PC-9 (cell line): ENCODE data around the gene HS3ST3B1.

Source experiments
- EZH2 ChIP-seq: fragments of 200-600 bp; sonication (generic); IDR thresholded peaks from 2 replicates; pipeline ENCODE4 v1.8.0; 2017; ENCODE audit warnings: antibody characterized with exemption, low read depth
- TF ChIP-seq, protein P1 (sequence below): fragments of 200-600 bp; sonication (generic); conservative IDR thresholded peaks from 2 replicates; pipeline ENCODE4 v1.6.1; 2017; ENCODE audit warnings: mixed run types, antibody characterized with exemption, mild to moderate bottlenecking, moderate library complexity

DNA sequence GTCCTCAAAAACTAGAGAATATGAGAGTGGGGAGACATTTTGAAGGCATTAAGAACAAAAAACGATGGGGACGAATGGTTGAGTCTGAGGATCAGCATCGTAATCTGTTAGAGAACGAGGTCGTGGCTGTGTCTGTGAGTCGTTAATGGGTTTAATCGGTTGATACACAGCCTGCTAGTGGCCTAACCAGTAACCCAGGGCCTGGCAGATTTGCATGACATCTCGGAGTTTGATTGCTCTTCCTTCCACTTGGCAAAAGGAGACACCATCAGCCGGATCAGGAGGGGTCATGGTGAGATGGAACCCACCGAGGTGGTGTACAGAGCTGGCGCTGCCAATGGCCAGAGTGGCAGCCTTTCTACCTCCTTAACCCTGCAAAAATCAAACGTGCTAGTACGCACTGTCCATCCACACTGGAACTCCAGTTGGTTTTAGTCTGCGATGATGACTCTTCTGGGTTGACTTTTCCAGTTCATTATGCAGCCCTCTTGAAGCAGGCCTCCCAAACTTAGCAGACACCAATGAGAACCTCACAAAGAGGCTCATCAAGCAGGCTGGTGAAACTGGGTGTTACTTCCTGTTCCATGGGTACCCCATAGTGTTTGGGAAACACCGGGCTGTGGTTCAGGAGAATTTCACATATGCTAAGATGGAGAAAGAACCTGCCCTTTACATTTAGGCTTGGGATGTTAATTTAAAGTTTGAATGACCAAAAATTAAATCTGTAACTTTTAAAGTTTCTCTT lies 4.1 kb downstream of the HS3ST3B1 start:
- TF ChIP-seq, protein P1, sequence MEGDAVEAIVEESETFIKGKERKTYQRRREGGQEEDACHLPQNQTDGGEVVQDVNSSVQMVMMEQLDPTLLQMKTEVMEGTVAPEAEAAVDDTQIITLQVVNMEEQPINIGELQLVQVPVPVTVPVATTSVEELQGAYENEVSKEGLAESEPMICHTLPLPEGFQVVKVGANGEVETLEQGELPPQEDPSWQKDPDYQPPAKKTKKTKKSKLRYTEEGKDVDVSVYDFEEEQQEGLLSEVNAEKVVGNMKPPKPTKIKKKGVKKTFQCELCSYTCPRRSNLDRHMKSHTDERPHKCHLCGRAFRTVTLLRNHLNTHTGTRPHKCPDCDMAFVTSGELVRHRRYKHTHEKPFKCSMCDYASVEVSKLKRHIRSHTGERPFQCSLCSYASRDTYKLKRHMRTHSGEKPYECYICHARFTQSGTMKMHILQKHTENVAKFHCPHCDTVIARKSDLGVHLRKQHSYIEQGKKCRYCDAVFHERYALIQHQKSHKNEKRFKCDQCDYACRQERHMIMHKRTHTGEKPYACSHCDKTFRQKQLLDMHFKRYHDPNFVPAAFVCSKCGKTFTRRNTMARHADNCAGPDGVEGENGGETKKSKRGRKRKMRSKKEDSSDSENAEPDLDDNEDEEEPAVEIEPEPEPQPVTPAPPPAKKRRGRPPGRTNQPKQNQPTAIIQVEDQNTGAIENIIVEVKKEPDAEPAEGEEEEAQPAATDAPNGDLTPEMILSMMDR: no peak
- TF ChIP-seq EZH2: no peak
